HG02870 (cell line): ENCODE measurements around the gene TFF2.

Source experiments
- ATAC-seq: cut with Tn5 transposase; IDR thresholded peaks from one replicate; pipeline ENCODE4 v1.9.1; 2021; ENCODE audit warnings: mild to moderate bottlenecking, moderate library complexity; ENCODE audit not compliant: unreplicated experiment

Gene TFF2

GRCh38 chr21:42347601-42348327, 3.0 kb downstream of the TFF2 start:
- no peak for ATAC-seq

- ATAC-seq: no peak
These were observed 3.8 kb downstream of the TFF2 start for GRCh38 chr21:42346866-42347600.

- no peak for ATAC-seq
These were observed 4.4 kb downstream of the TFF2 start for GRCh38 chr21:42346441-42346840.

- ATAC-seq: no peak
These were observed 6.2 kb downstream of the TFF2 start for GRCh38 chr21:42344631-42345030.

GRCh38 chr21:42343963-42344510, 6.8 kb downstream of the TFF2 start:
- ATAC-seq: no peak

- ATAC-seq: no peak
These were observed 7.2 kb downstream of the TFF2 start for GRCh38 chr21:42343556-42343955.

- ATAC-seq: no peak
These were observed 7.7 kb downstream of the TFF2 start for GRCh38 chr21:42343101-42343500.

- ATAC-seq: no peak
These were observed 8.8 kb downstream of the TFF2 start for GRCh38 chr21:42341776-42342542.

- ATAC-seq: no peak
These were observed 10.4 kb downstream of the TFF2 start for GRCh38 chr21:42340187-42341050.

- no peak for ATAC-seq
These were observed 11.8 kb downstream of the TFF2 start for GRCh38 chr21:42338729-42339715.

GRCh38 chr21:42337830-42338728, 12.7 kb downstream of the TFF2 start:
- no peak for ATAC-seq

GRCh38 chr21:42337276-42337675, 13.5 kb downstream of the TFF2 start:
- ATAC-seq: no peak

GRCh38 chr21:42336054-42336453, 14.7 kb downstream of the TFF2 start:
- ATAC-seq: no peak

- ATAC-seq: no peak
These were observed 18.1 kb downstream of the TFF2 start for GRCh38 chr21:42332557-42333317.

- ATAC-seq: no peak
These were observed 19.1 kb downstream of the TFF2 start for GRCh38 chr21:42331660-42332059.

GRCh38 chr21:42330380-42331371, 20.1 kb downstream of the TFF2 start:
- no peak for ATAC-seq
